HUES6 (cell line): ENCODE data around the gene NFKB2.

Experiments
- H3K27ac ChIP-seq: 2 replicates; pipeline ENCODE4 v1.7.0; 2013; ENCODE audit warnings: low read depth, mild to moderate bottlenecking, low read length, inconsistent platforms
- H3K27me3 ChIP-seq: 2 replicates; pipeline ENCODE4 v1.6.1; 2013; ENCODE audit warnings: low read length; ENCODE audit not compliant: control insufficient read depth, insufficient read depth
- H3K36me3 ChIP-seq: 2 replicates; pipeline ENCODE4 v1.6.1; 2013; ENCODE audit warnings: low read length; ENCODE audit not compliant: control insufficient read depth, insufficient read depth
- H3K4me1 ChIP-seq: 2 replicates; pipeline ENCODE4 v1.6.1; 2013; ENCODE audit warnings: low read length; ENCODE audit not compliant: control insufficient read depth, insufficient read depth
- H3K4me3 ChIP-seq: 2 replicates; pipeline ENCODE4 v1.5.1; 2013; ENCODE audit warnings: low read depth, low read length
- H3K9ac ChIP-seq: one replicate; pipeline ENCODE4 v1.6.1; 2013; ENCODE audit warnings: mild to moderate bottlenecking, low read length
- H3K9me3 ChIP-seq: 2 replicates; pipeline ENCODE4 v1.6.1; 2013; ENCODE audit warnings: low read depth, low read length; ENCODE audit not compliant: control insufficient read depth, insufficient read depth

The NFKB2 gene

DNA sequence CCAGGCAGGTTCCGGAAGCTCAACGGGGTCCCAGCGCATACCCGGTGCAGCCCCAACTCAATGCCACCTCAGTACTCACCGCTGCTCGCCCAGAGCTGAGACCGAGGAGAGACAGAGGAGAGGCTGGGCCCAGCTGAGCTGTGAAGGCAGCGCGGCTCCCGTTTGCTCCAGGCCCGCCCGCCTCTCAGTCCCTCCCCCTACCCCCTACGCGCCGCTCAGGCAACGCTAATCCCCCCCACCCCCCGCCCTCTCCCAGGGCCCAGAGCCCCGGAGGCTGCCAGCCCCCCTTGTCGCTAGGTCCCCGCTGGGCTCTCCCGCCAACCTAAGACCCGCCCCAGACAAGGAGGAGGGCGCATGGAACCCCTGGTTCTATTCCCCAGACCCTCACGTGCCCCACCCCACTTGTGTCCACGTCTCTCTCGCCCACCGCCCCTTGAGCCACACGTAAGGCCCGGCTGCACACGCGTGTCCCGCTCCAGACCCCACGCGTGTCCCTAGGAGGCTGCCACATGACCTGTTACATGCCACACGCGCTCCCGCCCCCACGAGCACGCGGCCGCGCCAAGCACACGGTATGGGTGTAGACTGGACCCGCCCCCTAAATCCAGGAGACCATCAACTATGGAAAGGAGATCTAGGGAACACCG is 23.2 kb downstream of the NFKB2 start, which contains the start of gene PSD:
Gene PSD, minus strand, starts transcription at position 164 of the 647 bp plus-strand sequence. CDS start 1,747 bp downstream, outside the sequence.
- Histone ChIP-seq H3K27ac (no peak within 1 kb of the TSS), H3K9ac (no peak within 1 kb of the TSS)

DNA sequence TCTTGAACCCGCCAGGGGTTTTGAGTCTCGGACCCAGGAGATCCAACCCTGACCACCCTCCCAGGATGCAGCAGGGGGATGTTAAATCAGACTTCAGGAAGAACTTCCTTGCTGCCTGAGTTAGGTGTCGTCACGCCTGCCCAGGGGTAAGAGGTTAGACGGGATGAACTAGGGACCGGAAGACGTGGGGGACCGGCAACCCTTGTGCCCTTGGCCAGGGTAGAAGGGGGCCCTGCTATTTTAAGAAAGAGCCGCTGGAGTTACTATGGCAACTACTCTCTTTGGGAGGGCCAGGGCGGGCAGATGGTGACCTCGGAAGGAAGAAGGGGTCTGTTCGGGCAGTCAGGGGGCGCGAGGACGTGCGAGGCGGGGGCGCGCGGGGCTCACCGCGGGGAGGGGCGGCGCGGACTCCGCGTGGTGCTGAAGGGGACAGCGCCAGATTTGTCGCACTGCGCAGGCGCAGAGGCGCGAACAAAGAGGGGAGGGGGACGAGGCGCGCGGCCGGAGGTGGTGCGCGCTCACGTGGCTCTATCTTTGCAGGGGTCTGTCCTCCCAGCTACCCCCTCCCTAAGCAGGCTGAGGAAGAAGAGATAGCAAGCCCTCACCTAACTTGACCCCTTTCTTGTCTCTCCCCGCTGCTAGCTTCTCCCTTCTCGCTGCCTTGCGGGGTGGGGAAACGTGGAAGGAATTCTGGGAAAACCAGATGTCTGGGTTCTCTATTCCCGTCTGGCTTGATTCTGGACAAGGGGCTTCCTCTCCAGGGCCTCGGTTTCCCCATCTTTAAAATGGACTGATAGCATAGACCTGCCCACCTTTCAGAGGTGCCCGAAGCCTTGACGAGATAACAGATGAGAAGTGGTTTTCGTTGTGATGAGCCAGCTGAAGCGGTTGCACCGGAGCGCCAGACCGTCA is 24.0 kb downstream of the NFKB2 start:
- Histone ChIP-seq H3K4me3 (peak overlapping the region; percentile 92), H3K9ac (peak overlapping the region; percentile 54), H3K4me1 (peaks cover 14% of the 10 kb centered on the region), H3K27ac (no peak overlapping the region), H3K36me3 (peaks cover 6% of the 10 kb centered on the region; the same call in 1 of the 2 replicates), H3K27me3 (peaks cover 29% of the 10 kb centered on the region; the same call in 1 of the 2 replicates), H3K9me3 (no peaks in the 10 kb centered on the region)

More for the DNA sequence above, 23.2 kb downstream of the NFKB2 start, which contains the start of gene PSD:
- Histone ChIP-seq H3K36me3 (peaks cover 6% of the 10 kb centered on the region; the same call in 1 of the 2 replicates), H3K27me3 (peaks cover 33% of the 10 kb centered on the region; the same call in 1 of the 2 replicates), H3K9me3 (no peaks in the 10 kb centered on the region), H3K4me3 (peak within 1 kb of the TSS; percentile 92), H3K4me1 (peaks cover 14% of the 10 kb centered on the region)

- peak overlapping the region; percentile 54 for H3K9ac ChIP-seq
Measured at GRCh38 chr10:102420181-102420713, 24.7 kb downstream of the NFKB2 start.

DNA sequence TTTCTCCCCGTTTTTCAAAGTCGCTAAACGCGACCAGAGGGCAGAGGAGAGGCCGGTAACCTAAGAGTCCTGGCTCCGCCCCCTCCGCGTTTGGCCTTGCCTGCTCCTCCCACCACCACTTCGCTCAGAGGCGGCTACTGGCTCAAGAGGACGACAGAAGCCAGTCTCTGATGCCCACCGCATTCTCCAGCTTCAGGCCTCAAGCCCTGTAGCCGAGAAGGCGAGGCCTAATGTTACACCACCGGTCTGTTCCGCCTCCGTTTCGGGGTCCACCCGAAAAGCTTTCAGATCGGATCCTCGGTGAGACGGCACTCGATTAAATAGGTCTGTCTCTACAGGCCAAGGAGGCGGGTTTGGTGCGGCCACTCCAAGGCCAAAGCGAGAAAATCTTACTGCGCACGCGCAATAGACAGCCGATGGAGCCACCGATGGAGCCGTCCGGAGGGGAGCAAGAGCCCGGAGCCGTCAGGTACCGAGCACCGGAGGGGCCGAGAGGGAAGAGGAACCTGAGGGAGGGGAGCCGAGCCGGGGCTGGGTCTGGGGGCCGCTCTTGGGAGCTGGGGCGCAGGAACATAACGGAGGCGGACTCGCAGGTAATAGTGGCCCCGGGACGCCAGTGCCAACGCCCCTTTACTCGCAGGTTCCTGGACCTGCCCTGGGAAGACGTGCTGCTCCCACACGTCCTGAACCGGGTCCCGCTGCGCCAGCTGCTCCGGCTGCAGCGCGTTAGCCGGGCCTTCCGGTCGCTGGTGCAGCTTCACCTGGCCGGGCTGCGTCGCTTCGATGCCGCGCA is 25.4 kb downstream of the NFKB2 start, which contains the start of gene FBXL15:
Gene FBXL15, plus strand, starts transcription at position 123 of the 793 bp plus-strand sequence. Its CDS starts 294 bp downstream, at position 417.
- Histone ChIP-seq H3K4me3 (peak within 1 kb of the TSS; percentile 92), H3K27ac (no peak within 1 kb of the TSS), H3K27me3 (peaks cover 24% of the 10 kb centered on the region; the same call in 1 of the 2 replicates), H3K9ac (peak within 1 kb of the TSS; percentile 86), H3K9me3 (no peaks in the 10 kb centered on the region), H3K36me3 (peaks cover 6% of the 10 kb centered on the region; the same call in 1 of the 2 replicates), H3K4me1 (peaks cover 14% of the 10 kb centered on the region)

More at GRCh38 chr10:102420181-102420713, 24.7 kb downstream of the NFKB2 start:
- peak overlapping the region; percentile 92 for H3K4me3 ChIP-seq
- H3K27ac ChIP-seq, result no peak overlapping the region
- no peaks in the 10 kb centered on the region for H3K9me3 ChIP-seq
- peaks cover 6% of the 10 kb centered on the region; the same call in 1 of the 2 replicates for H3K36me3 ChIP-seq
- H3K4me1 ChIP-seq, result peaks cover 14% of the 10 kb centered on the region
- peaks cover 24% of the 10 kb centered on the region; the same call in 1 of the 2 replicates for H3K27me3 ChIP-seq

GRCh38 chr10:102421507-102421756 is 25.9 kb downstream of the NFKB2 start:
- peaks cover 24% of the 10 kb centered on the region; the same call in 1 of the 2 replicates for H3K27me3 ChIP-seq
- H3K4me3 ChIP-seq, result peak overlapping the region; percentile 92
- no peaks in the 10 kb centered on the region for H3K9me3 ChIP-seq
- peak overlapping the region; percentile 86 for H3K9ac ChIP-seq
- H3K27ac ChIP-seq, result no peak overlapping the region
- peaks cover 6% of the 10 kb centered on the region; the same call in 1 of the 2 replicates for H3K36me3 ChIP-seq
- peaks cover 14% of the 10 kb centered on the region for H3K4me1 ChIP-seq

- Histone ChIP-seq H3K4me1 (peaks cover 14% of the 10 kb centered on the region), H3K27ac (no peak overlapping the region)
Measured at GRCh38 chr10:102421757-102422512, 26.4 kb downstream of the NFKB2 start.

GRCh38 chr10:102422545-102423129 is 27.1 kb downstream of the NFKB2 start:
- Histone ChIP-seq H3K9ac (no peak overlapping the region), H3K27ac (no peak overlapping the region), H3K4me3 (peak overlapping the region; percentile 92)

More at GRCh38 chr10:102421757-102422512, 26.4 kb downstream of the NFKB2 start:
- Histone ChIP-seq H3K9ac (peak overlapping the region; percentile 51), H3K9me3 (no peaks in the 10 kb centered on the region), H3K4me3 (peak overlapping the region; percentile 92), H3K27me3 (peaks cover 24% of the 10 kb centered on the region; the same call in 1 of the 2 replicates), H3K36me3 (peaks cover 6% of the 10 kb centered on the region; the same call in 1 of the 2 replicates)

DNA sequence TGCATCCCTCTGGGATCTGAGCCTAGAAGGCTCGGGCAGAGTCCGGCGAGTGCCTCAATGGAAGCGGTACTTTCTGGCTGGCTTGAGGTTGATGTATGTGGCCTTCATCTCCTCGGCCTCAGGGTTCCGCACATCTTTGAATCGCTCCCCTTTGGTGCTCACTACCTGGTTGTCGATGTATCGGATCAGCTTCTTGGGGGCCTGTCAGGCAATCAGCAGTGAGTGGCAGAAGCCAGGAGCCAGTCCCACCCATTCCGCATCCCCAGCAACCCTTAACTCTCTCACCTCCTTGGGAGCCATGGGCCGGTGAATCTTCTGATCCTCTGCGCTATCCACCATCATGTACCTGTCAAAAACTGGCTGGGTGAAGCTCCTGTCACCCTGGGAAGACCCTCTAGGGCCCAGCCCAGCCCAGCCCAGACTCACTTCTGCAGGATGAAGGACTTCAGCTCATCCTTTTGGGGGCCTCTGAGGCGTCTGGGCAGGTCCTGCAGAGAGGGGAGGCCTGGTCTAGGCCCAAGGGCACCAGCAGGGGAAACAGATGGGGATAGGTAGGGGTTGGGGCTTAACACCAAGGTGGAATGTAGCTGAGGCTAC is 28.0 kb downstream of the NFKB2 start:
- peaks cover 9% of the 10 kb centered on the region; the same call in 1 of the 2 replicates for H3K27me3 ChIP-seq
- H3K4me1 ChIP-seq, result peaks cover 9% of the 10 kb centered on the region
- no peak overlapping the region for H3K4me3 ChIP-seq
- H3K9me3 ChIP-seq, result no peaks in the 10 kb centered on the region
- H3K27ac ChIP-seq, result no peak overlapping the region
- no peak overlapping the region for H3K9ac ChIP-seq
- H3K36me3 ChIP-seq, result peaks cover 6% of the 10 kb centered on the region; the same call in 1 of the 2 replicates

More at GRCh38 chr10:102422545-102423129, 27.1 kb downstream of the NFKB2 start:
- Histone ChIP-seq H3K9me3 (no peaks in the 10 kb centered on the region), H3K36me3 (peaks cover 6% of the 10 kb centered on the region; the same call in 1 of the 2 replicates), H3K4me1 (peaks cover 14% of the 10 kb centered on the region), H3K27me3 (peaks cover 18% of the 10 kb centered on the region; the same call in 1 of the 2 replicates)

GRCh38 chr10:102424145-102424544 is 28.6 kb downstream of the NFKB2 start:
- no peaks in the 10 kb centered on the region for H3K9me3 ChIP-seq
- peaks cover 4% of the 10 kb centered on the region; the same call in 1 of the 2 replicates for H3K27me3 ChIP-seq
- peaks cover 6% of the 10 kb centered on the region; the same call in 1 of the 2 replicates for H3K36me3 ChIP-seq
- H3K9ac ChIP-seq, result no peak overlapping the region
- no peak overlapping the region for H3K4me3 ChIP-seq
- no peak overlapping the region for H3K27ac ChIP-seq
- H3K4me1 ChIP-seq, result peaks cover 9% of the 10 kb centered on the region
